HepG2 (cell line): ENCODE results near the gene XPNPEP2. TPM values are rescaled to one million over a fixed set of nuclear protein-coding genes. Genes with fewer than 3 reads are reported as not detected.

Experiments used
- ATAC-seq: fragments of 200-7000 bp; cut with Tn5 transposase; 3 replicates; pipeline ENCODE4 v1.9.1; 2020; ENCODE audit warnings: mild to moderate bottlenecking, moderate library complexity
- BruUV-seq: library from RNA; stranded (reverse); fragments of 400-500 nt; replicated peaks from 2 replicates; lab custom pipeline; 2021; lab: Mats Ljungman, UMichigan
- CTCF ChIA-PET: fragments of 300-600 bp; formaldehyde crosslinking; extraction: SDS; loops from one replicate; lab custom pipeline; 2021; ENCODE audit warnings: low total read pairs, inconsistent platforms, low intra/inter-chr PET ratio; lab: Yijun Ruan, JAX
- POLR2A ChIA-PET: fragments of 350-600 bp; sonication (Branson Sonifier 250); formaldehyde crosslinking; loops from one replicate; lab custom pipeline; 2020; ENCODE audit warnings: antibody characterized with exemption, inconsistent platforms; lab: Yijun Ruan, JAX
- DNase-seq: peaks from one replicate; pipeline ENCODE4 v3.0.0-alpha.2; 2015; ENCODE audit warnings: low spot score
- FAIRE-seq: peaks from 3 replicates; lab custom pipeline; 2011; peaks lifted over from hg19 to GRCh38; lab: Jason Lieb, UNC
- H2AFZ ChIP-seq: one replicate; pipeline ENCODE4 v1.6.1; 2011; ENCODE audit warnings: low read length, inconsistent platforms
- H3K27ac ChIP-seq: fragments of 300-600 bp; 3 replicates; pipeline ENCODE4 v1.8.0; 2011; ENCODE audit warnings: mixed run types, mild to moderate bottlenecking, mixed read lengths, low read length, inconsistent platforms; ENCODE audit not compliant: insufficient read depth; ENCODE audit errors: extremely low read length
- H3K27me3 ChIP-seq, 2 experiments: fragments of 200-600 bp in 1 of 2; 2 replicates in 1 of 2; 3 replicates in 1 of 2; pipeline versions ENCODE4 v1.6.0 to v1.8.0; 2011; ENCODE audit warnings: low read length in 2 of 2, mild to moderate bottlenecking in 2 of 2, moderate library complexity in 2 of 2, inconsistent platforms in 1 of 2; ENCODE audit not compliant: insufficient read depth in 2 of 2, control insufficient read depth in 1 of 2
- H3K36me3 ChIP-seq, 2 experiments: fragments of 200-600 bp in 1 of 2; replicated peaks in 1 of 2; 2 replicates in 1 of 2; 3 replicates in 1 of 2; pipeline versions ENCODE4 v1.5.1 to v1.8.0; 2011; ENCODE audit warnings: low read length in 2 of 2, inconsistent platforms in 1 of 2; ENCODE audit not compliant: insufficient read depth in 2 of 2, control insufficient read depth in 1 of 2
- H3K4me1 ChIP-seq: 2 replicates; pipeline ENCODE4 v1.5.1; 2012; ENCODE audit warnings: low read length, inconsistent platforms; ENCODE audit not compliant: insufficient read depth
- H3K4me2 ChIP-seq: 2 replicates; pipeline ENCODE4 v1.6.0; 2011; ENCODE audit warnings: low read depth, low read length, inconsistent platforms
- H3K4me3 ChIP-seq, 3 experiments: fragments of 200-600 bp in 1 of 3; sonication (generic), shearing (Covaris generic) in 1 of 3; replicated peaks in 1 of 3; 2 replicates each; pipeline ENCODE4 v1.5.1; 2011 to 2016; ENCODE audit warnings: low read length in 3 of 3, inconsistent platforms in 2 of 3, low read depth in 2 of 3, mild to moderate bottlenecking in 2 of 3, control low read depth in 1 of 3, mixed read lengths in 1 of 3; ENCODE audit not compliant: insufficient read depth in 1 of 3
- H3K79me2 ChIP-seq: one replicate; pipeline ENCODE4 v1.6.1; 2011; ENCODE audit warnings: low read length, inconsistent platforms; ENCODE audit not compliant: insufficient read depth
- H3K9ac ChIP-seq: 2 replicates; pipeline ENCODE4 v1.6.0; 2011; ENCODE audit warnings: mild to moderate bottlenecking, low read depth, low read length, inconsistent platforms; ENCODE audit not compliant: insufficient read depth
- H3K9me3 ChIP-seq: 2 replicates; pipeline ENCODE4 v1.5.1; 2012; ENCODE audit warnings: mild to moderate bottlenecking, low read length
- H4K20me1 ChIP-seq: 2 replicates; pipeline ENCODE4 v1.6.0; 2011; ENCODE audit warnings: inconsistent platforms, mild to moderate bottlenecking, low read length, moderate library complexity; ENCODE audit not compliant: insufficient read depth
- ADNP ChIP-seq: sonication (generic); formaldehyde crosslinking; IDR thresholded peaks from 2 replicates; pipeline ENCODE4 v1.4.0; 2020; ENCODE audit warnings: missing genetic modification reagents
- DNMT1 ChIP-seq: sonication (generic); formaldehyde crosslinking; IDR thresholded peaks from 2 replicates; pipeline ENCODE4 v1.5.1; 2020; ENCODE audit warnings: mild to moderate bottlenecking, missing genetic modification reagents
- ELF3 ChIP-seq: IDR thresholded peaks from 2 replicates; pipeline ENCODE4 v1.6.1; 2016; ENCODE audit warnings: missing genetic modification reagents, missing compliant biosample characterization
- KDM1A ChIP-seq: IDR thresholded peaks from 2 replicates; pipeline ENCODE4 v1.6.1; 2016; ENCODE audit warnings: missing compliant biosample characterization
- KDM5B ChIP-seq: sonication (generic); formaldehyde crosslinking; IDR thresholded peaks from 2 replicates; pipeline ENCODE4 v1.4.0; 2020; ENCODE audit warnings: missing genetic modification reagents, mild to moderate bottlenecking, borderline replicate concordance
- XRCC5 ChIP-seq: fragments of 200-400 bp; formaldehyde crosslinking; optimal IDR thresholded peaks from 2 replicates; pipeline ENCODE3; 2017; ENCODE audit warnings: mild to moderate bottlenecking, low read length
- ZNF264 ChIP-seq: sonication (generic); formaldehyde crosslinking; IDR thresholded peaks from 2 replicates; pipeline ENCODE4 v1.4.0; 2020; ENCODE audit warnings: missing genetic modification reagents
- WGBS: methylation state at CpG from one replicate; pipeline ENCODE4 v1.1.6; 2017; ENCODE audit warnings: low lambda C conversion rate; 5-methylcytosine and 5-hydroxymethylcytosine counted together
- in situ Hi-C: cut with HindIII; loops from 2 replicates; pipeline ENCODE4 v1.10.0; 2017; ENCODE audit warnings: low pct_unique_long_range_greater_than_20kb; ENCODE audit not compliant: extremely low pct_ligation_motif_present
- intact Hi-C: fragments of 100-400 bp; cut with micrococcal nuclease; formaldehyde crosslinking; loops from one replicate; pipeline ENCODE4 v1.10.0; 2022; ENCODE audit not compliant: unreplicated experiment
- polyA plus RNA-seq, 8 experiments: library from polyadenylated mRNA; depleted of rRNA in 3 of 8; stranded (reverse) in 7 of 8; unstranded in 1 of 8; fragments of >200 nt; fragmentation: Illumina TruSeq in 4 of 8; extraction: Trizol in 4 of 8; gene quantifications; 2 replicates each; pipeline versions ENCODE4 v1.2.1 to v1.2.3, GENCODE V29; 2011 to 2016; ENCODE audit warnings: low read depth in 4 of 8, missing spikeins in 1 of 8, mixed read lengths in 1 of 8; ENCODE audit not compliant: insufficient read depth in 1 of 8
- total RNA-seq, 5 experiments: library from RNA; depleted of rRNA; stranded (reverse); fragments of >200 nt; fragmentation: Illumina TruSeq; extraction: Trizol; gene quantifications; 2 replicates each; pipeline ENCODE4 v1.2.3, GENCODE V29; 2016; ENCODE audit warnings: low read depth in 1 of 5
- TF ChIP-seq, protein P1 (sequence below): sonication (generic); formaldehyde crosslinking; IDR thresholded peaks from 2 replicates; pipeline ENCODE4 v1.5.0; 2020; ENCODE audit warnings: missing genetic modification reagents
- TF ChIP-seq, protein P2 (sequence below): IDR thresholded peaks from 2 replicates; pipeline ENCODE4 v1.6.1; 2016; ENCODE audit warnings: low read depth, missing genetic modification reagents, missing compliant biosample characterization
- TF ChIP-seq, protein P3 (sequence below): sonication (generic); formaldehyde crosslinking; conservative IDR thresholded peaks from 2 replicates; pipeline ENCODE4 v1.8.1; 2023; ENCODE audit warnings: missing genetic modification reagents
- TF ChIP-seq, protein P4 (sequence below): sonication (generic); formaldehyde crosslinking; IDR thresholded peaks from 2 replicates; pipeline ENCODE4 v1.4.0; 2020; ENCODE audit warnings: missing genetic modification reagents

XPNPEP2 gene
- total and polyA plus RNA-seq, 2 of the 13 experiments (the other 11 are each of a cell fraction or from before 2014, with no cell fraction given) = 1.1 to 1.8 TPM

DNA sequence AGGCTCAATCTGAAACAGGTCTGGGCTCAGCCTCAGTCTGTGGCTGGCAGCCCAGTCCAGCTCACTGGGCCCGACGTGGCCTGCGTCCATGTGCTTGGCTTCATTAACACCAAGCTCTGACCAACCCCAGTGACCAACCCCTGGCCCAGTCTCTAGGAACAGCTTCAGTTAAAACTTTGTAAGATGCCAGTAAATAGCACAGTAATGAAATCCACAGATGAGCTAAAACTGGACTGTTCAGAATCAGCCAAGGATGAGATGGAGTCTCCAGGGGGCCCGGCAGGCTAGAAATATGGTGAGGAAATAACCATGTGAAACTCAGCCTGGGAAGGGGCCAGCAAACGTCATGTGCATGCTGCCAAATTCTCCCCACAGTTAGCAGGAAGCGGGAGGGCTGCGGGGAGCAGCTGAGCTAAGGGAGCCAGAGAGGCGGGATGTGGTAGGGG, 37.1 kb upstream of the XPNPEP2 start:
- no peak overlapping the region for H3K9ac ChIP-seq
- ChIA-PET POLR2A (no interaction called here), CTCF (no interaction called here)
- H3K27ac ChIP-seq = no peak overlapping the region
- H3K4me2 ChIP-seq = no peak overlapping the region
- FAIRE-seq (no peak), DNase-seq (no peak), ATAC-seq (no peak)
- intact Hi-C loops = no loop called here
- 57% methylated on average over 6 of the region's 8 CpGs for WGBS
- H3K36me3 ChIP-seq = no peaks in the 10 kb centered on the region
- no peak overlapping the region for H3K4me3 ChIP-seq
- in situ Hi-C loops = no loop called here
- H2AFZ ChIP-seq = no peak overlapping the region
- no peaks in the 10 kb centered on the region for H3K9me3 ChIP-seq
- no peaks in the 10 kb centered on the region for H4K20me1 ChIP-seq
- no peaks in the 10 kb centered on the region for H3K79me2 ChIP-seq
- BruUV-seq = no TSS peak
- H3K27me3 ChIP-seq = no peaks in the 10 kb centered on the region
- peaks cover 23% of the 10 kb centered on the region for H3K4me1 ChIP-seq
- TF ChIP-seq DNMT1 (CRISPR knock-in tag) (no peak), ADNP (CRISPR knock-in tag) (no peak), ZNF264 (CRISPR knock-in tag) (no peak), XRCC5 (no peak), ELF3 (CRISPR knock-in tag) (no peak), KDM5B (no peak), KDM1A (CRISPR knock-in tag) (no peak)
- TF ChIP-seq, protein P1, sequence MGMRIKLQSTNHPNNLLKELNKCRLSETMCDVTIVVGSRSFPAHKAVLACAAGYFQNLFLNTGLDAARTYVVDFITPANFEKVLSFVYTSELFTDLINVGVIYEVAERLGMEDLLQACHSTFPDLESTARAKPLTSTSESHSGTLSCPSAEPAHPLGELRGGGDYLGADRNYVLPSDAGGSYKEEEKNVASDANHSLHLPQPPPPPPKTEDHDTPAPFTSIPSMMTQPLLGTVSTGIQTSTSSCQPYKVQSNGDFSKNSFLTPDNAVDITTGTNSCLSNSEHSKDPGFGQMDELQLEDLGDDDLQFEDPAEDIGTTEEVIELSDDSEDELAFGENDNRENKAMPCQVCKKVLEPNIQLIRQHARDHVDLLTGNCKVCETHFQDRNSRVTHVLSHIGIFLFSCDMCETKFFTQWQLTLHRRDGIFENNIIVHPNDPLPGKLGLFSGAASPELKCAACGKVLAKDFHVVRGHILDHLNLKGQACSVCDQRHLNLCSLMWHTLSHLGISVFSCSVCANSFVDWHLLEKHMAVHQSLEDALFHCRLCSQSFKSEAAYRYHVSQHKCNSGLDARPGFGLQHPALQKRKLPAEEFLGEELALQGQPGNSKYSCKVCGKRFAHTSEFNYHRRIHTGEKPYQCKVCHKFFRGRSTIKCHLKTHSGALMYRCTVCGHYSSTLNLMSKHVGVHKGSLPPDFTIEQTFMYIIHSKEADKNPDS (CRISPR knock-in tag) = no peak
- TF ChIP-seq, protein P2, sequence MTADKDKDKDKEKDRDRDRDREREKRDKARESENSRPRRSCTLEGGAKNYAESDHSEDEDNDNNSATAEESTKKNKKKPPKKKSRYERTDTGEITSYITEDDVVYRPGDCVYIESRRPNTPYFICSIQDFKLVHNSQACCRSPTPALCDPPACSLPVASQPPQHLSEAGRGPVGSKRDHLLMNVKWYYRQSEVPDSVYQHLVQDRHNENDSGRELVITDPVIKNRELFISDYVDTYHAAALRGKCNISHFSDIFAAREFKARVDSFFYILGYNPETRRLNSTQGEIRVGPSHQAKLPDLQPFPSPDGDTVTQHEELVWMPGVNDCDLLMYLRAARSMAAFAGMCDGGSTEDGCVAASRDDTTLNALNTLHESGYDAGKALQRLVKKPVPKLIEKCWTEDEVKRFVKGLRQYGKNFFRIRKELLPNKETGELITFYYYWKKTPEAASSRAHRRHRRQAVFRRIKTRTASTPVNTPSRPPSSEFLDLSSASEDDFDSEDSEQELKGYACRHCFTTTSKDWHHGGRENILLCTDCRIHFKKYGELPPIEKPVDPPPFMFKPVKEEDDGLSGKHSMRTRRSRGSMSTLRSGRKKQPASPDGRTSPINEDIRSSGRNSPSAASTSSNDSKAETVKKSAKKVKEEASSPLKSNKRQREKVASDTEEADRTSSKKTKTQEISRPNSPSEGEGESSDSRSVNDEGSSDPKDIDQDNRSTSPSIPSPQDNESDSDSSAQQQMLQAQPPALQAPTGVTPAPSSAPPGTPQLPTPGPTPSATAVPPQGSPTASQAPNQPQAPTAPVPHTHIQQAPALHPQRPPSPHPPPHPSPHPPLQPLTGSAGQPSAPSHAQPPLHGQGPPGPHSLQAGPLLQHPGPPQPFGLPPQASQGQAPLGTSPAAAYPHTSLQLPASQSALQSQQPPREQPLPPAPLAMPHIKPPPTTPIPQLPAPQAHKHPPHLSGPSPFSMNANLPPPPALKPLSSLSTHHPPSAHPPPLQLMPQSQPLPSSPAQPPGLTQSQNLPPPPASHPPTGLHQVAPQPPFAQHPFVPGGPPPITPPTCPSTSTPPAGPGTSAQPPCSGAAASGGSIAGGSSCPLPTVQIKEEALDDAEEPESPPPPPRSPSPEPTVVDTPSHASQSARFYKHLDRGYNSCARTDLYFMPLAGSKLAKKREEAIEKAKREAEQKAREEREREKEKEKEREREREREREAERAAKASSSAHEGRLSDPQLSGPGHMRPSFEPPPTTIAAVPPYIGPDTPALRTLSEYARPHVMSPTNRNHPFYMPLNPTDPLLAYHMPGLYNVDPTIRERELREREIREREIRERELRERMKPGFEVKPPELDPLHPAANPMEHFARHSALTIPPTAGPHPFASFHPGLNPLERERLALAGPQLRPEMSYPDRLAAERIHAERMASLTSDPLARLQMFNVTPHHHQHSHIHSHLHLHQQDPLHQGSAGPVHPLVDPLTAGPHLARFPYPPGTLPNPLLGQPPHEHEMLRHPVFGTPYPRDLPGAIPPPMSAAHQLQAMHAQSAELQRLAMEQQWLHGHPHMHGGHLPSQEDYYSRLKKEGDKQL (CRISPR knock-in tag) = no peak
- TF ChIP-seq, protein P3, sequence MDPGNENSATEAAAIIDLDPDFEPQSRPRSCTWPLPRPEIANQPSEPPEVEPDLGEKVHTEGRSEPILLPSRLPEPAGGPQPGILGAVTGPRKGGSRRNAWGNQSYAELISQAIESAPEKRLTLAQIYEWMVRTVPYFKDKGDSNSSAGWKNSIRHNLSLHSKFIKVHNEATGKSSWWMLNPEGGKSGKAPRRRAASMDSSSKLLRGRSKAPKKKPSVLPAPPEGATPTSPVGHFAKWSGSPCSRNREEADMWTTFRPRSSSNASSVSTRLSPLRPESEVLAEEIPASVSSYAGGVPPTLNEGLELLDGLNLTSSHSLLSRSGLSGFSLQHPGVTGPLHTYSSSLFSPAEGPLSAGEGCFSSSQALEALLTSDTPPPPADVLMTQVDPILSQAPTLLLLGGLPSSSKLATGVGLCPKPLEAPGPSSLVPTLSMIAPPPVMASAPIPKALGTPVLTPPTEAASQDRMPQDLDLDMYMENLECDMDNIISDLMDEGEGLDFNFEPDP (CRISPR knock-in tag) = no peak
- TF ChIP-seq, protein P4, sequence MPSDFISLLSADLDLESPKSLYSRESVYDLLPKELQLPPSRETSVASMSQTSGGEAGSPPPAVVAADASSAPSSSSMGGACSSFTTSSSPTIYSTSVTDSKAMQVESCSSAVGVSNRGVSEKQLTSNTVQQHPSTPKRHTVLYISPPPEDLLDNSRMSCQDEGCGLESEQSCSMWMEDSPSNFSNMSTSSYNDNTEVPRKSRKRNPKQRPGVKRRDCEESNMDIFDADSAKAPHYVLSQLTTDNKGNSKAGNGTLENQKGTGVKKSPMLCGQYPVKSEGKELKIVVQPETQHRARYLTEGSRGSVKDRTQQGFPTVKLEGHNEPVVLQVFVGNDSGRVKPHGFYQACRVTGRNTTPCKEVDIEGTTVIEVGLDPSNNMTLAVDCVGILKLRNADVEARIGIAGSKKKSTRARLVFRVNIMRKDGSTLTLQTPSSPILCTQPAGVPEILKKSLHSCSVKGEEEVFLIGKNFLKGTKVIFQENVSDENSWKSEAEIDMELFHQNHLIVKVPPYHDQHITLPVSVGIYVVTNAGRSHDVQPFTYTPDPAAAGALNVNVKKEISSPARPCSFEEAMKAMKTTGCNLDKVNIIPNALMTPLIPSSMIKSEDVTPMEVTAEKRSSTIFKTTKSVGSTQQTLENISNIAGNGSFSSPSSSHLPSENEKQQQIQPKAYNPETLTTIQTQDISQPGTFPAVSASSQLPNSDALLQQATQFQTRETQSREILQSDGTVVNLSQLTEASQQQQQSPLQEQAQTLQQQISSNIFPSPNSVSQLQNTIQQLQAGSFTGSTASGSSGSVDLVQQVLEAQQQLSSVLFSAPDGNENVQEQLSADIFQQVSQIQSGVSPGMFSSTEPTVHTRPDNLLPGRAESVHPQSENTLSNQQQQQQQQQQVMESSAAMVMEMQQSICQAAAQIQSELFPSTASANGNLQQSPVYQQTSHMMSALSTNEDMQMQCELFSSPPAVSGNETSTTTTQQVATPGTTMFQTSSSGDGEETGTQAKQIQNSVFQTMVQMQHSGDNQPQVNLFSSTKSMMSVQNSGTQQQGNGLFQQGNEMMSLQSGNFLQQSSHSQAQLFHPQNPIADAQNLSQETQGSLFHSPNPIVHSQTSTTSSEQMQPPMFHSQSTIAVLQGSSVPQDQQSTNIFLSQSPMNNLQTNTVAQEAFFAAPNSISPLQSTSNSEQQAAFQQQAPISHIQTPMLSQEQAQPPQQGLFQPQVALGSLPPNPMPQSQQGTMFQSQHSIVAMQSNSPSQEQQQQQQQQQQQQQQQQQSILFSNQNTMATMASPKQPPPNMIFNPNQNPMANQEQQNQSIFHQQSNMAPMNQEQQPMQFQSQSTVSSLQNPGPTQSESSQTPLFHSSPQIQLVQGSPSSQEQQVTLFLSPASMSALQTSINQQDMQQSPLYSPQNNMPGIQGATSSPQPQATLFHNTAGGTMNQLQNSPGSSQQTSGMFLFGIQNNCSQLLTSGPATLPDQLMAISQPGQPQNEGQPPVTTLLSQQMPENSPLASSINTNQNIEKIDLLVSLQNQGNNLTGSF (CRISPR knock-in tag) = no peak
